SK-N-SH treated with all-trans-retinoic acid at 6 μM for 48 hours (cell line): ENCODE results near the gene SC5D.

Experiments
- ARNTL ChIP-seq: fragments of 450-650 bp; formaldehyde crosslinking; IDR thresholded peaks from 2 replicates; pipeline ENCODE4 v1.5.0; 2020; ENCODE audit warnings: low read depth, mild to moderate bottlenecking, moderate library complexity, borderline replicate concordance
- CSDC2 ChIP-seq: fragments of 250-450 bp; sonication (Bioruptor Pico); IDR thresholded peaks from 2 replicates; pipeline ENCODE4 v1.5.0; 2020; ENCODE audit warnings: mild to moderate bottlenecking, moderate library complexity
- GLIS3 ChIP-seq: fragments of 250-450 bp; sonication (Bioruptor Pico); IDR thresholded peaks from 2 replicates; pipeline ENCODE4 v1.5.0; 2020; ENCODE audit warnings: mild to moderate bottlenecking, moderate library complexity
- POU6F1 ChIP-seq: fragments of 250-450 bp; sonication (Bioruptor Pico); IDR thresholded peaks from 2 replicates; pipeline ENCODE4 v1.8.0; 2021; ENCODE audit warnings: low read depth, mild to moderate bottlenecking, moderate library complexity, borderline replicate concordance
- PPARA ChIP-seq: fragments of 250-450 bp; sonication (Bioruptor Pico); IDR thresholded peaks from 2 replicates; pipeline ENCODE4 v1.5.0; 2020; ENCODE audit warnings: mild to moderate bottlenecking, borderline replicate concordance
- RARB ChIP-seq: fragments of 250-450 bp; sonication (Bioruptor Pico); IDR thresholded peaks from 2 replicates; pipeline ENCODE4 v1.8.0; 2021; ENCODE audit warnings: mild to moderate bottlenecking, moderate library complexity
- TOX ChIP-seq: fragments of 250-450 bp; sonication (Bioruptor Pico); IDR thresholded peaks from 2 replicates; pipeline ENCODE4 v1.8.0; 2021; ENCODE audit warnings: mild to moderate bottlenecking, moderate library complexity, borderline replicate concordance
- ZC3H10 ChIP-seq: fragments of 250-450 bp; sonication (Bioruptor Pico); IDR thresholded peaks from 2 replicates; pipeline ENCODE4 v1.5.1; 2021; ENCODE audit warnings: mild to moderate bottlenecking, moderate library complexity
- ZFP3 ChIP-seq: fragments of 250-450 bp; sonication (Bioruptor Pico); IDR thresholded peaks from 2 replicates; pipeline ENCODE4 v1.5.0; 2020; ENCODE audit warnings: mild to moderate bottlenecking, moderate library complexity
- ZFP30 ChIP-seq: fragments of 450-650 bp; formaldehyde crosslinking; IDR thresholded peaks from 2 replicates; pipeline ENCODE4 v1.5.0; 2022; ENCODE audit warnings: mild to moderate bottlenecking, moderate library complexity
- ZNF565 ChIP-seq: fragments of 450-650 bp; formaldehyde crosslinking; conservative IDR thresholded peaks from 2 replicates; pipeline ENCODE4 v1.5.0; 2020; ENCODE audit warnings: low read depth, mild to moderate bottlenecking, moderate library complexity
- ZNF8 ChIP-seq: fragments of 450-650 bp; formaldehyde crosslinking; IDR thresholded peaks from 2 replicates; pipeline ENCODE4 v1.5.0; 2020; ENCODE audit warnings: mild to moderate bottlenecking, moderate library complexity

- TF ChIP-seq CSDC2 (CRISPR knock-in tag) (no peak), ZNF565 (CRISPR knock-in tag) (no peak), ZNF8 (CRISPR knock-in tag) (no peak), ZC3H10 (CRISPR knock-in tag) (no peak), ZFP30 (no peak), TOX (CRISPR knock-in tag) (no peak), ZFP3 (CRISPR knock-in tag) (no peak), ARNTL (CRISPR knock-in tag) (no peak), GLIS3 (CRISPR knock-in tag) (no peak), POU6F1 (CRISPR knock-in tag) (no peak), RARB (CRISPR knock-in tag) (no peak), PPARA (CRISPR knock-in tag) (no peak)
Observed at GRCh38 chr11:121349790-121350189, 57.2 kb downstream of the SC5D start.
